Cardiac muscle cell (in vitro differentiated cells and primary cell): Measurements from ENCODE around the gene PRUNE2. TPM values are rescaled to one million over a fixed set of nuclear protein-coding genes. Genes with fewer than 3 reads are reported as not detected.

Experiments used
- DNase-seq, 2 donors: peaks; one replicate each; pipeline versions ENCODE4 v3.0.0 to v3.0.0-alpha.2; 2010 to 2017; ENCODE audit warnings: low read depth in 1 of 2, low spot score in 1 of 2
- H3K27ac ChIP-seq: fragments of 200-600 bp; sonication (generic); 2 replicates; pipeline ENCODE4 v1.5.1; 2016
- H3K27me3 ChIP-seq: fragments of 200-600 bp; sonication (generic); 2 replicates; pipeline ENCODE4 v1.6.0; 2016; ENCODE audit warnings: control low read depth
- H3K36me3 ChIP-seq: fragments of 200-600 bp; sonication (generic); 2 replicates; pipeline ENCODE4 v1.5.1; 2016; ENCODE audit warnings: control low read depth
- H3K4me1 ChIP-seq: fragments of 200-600 bp; sonication (generic); 2 replicates; pipeline ENCODE4 v1.8.1; 2017; ENCODE audit warnings: low read depth, mild to moderate bottlenecking, mixed run types
- H3K4me3 ChIP-seq: fragments of 200-600 bp; sonication (generic); 2 replicates; pipeline ENCODE4 v1.5.1; 2016; ENCODE audit warnings: mild to moderate bottlenecking
- H3K9me3 ChIP-seq: fragments of 200-600 bp; sonication (generic); 2 replicates; pipeline ENCODE4 v1.5.1; 2017; ENCODE audit warnings: low read depth, mild to moderate bottlenecking, control low read depth
- CTCF ChIP-seq: IDR thresholded peaks from 2 replicates; pipeline ENCODE4 v1.5.1; 2012; ENCODE audit warnings: low read depth, mild to moderate bottlenecking, low read length
- polyA plus RNA-seq: library from polyadenylated mRNA; unstranded; fragments of >200 nt; fragmentation: Nextera tagmentation; extraction: Ambion mirVana; gene quantifications from 2 replicates; pipeline ENCODE4 v1.2.1, GENCODE V29; 2016
- total RNA-seq: library from RNA; depleted of rRNA; stranded (reverse); fragments of >200 nt; gene quantifications from 2 replicates; pipeline ENCODE4 v1.2.3, GENCODE V29; 2016

PRUNE2 gene
- total and polyA plus RNA-seq, 2 experiments from 2014 or later = 5.5 to 14.4 TPM

GRCh38 chr9:76561900-76562299 lies 344.0 kb downstream of the PRUNE2 start:
- H3K27ac ChIP-seq = no peak overlapping the region
- H3K4me1 ChIP-seq = no peaks in the 10 kb centered on the region
- no peak for DNase-seq
- no peaks in the 10 kb centered on the region for H3K36me3 ChIP-seq
- TF ChIP-seq CTCF = no peak
- H3K9me3 ChIP-seq = no peaks in the 10 kb centered on the region
- no peak overlapping the region for H3K4me3 ChIP-seq
- no peaks in the 10 kb centered on the region for H3K27me3 ChIP-seq

Other genes starting within 250 kb of the PRUNE2 start
- gene PCA3, start 141.7 kb downstream of the PRUNE2 start, total RNA-seq = not detected in 2 replicates
- gene PCA3, start 141.7 kb downstream of the PRUNE2 start, polyA plus RNA-seq = 0.39 TPM in 1 of 2 replicates, not detected in the other
- gene FOXB2, start 113.5 kb upstream of the PRUNE2 start, total RNA-seq = not detected in 2 replicates
- not detected in 2 replicates for gene FOXB2, start 113.5 kb upstream of the PRUNE2 start, polyA plus RNA-seq